Liver (tissue), 3 donors: ENCODE measurements around the gene EXOC6B.

Experiments used
- EGR1 ChIP-seq, 2 donors: IDR thresholded peaks; 2 replicates each; pipeline ENCODE4 v1.6.1; 2016 to 2018; ENCODE audit warnings: antibody characterized with exemption in 2 of 2, low read depth in 2 of 2
- FOXA1 ChIP-seq: IDR thresholded peaks from 2 replicates; pipeline ENCODE4 v1.6.1; 2016; ENCODE audit warnings: antibody characterized with exemption
- JUND ChIP-seq, 2 donors: IDR thresholded peaks; 2 replicates each; pipeline ENCODE4 v1.6.1; 2016; ENCODE audit warnings: antibody characterized with exemption in 2 of 2
- RAD21 ChIP-seq, 2 donors: IDR thresholded peaks; 2 replicates each; pipeline ENCODE4 v1.6.1; 2016; ENCODE audit warnings: antibody characterized with exemption in 2 of 2, mild to moderate bottlenecking in 2 of 2
- SP1 ChIP-seq: IDR thresholded peaks from 2 replicates; pipeline ENCODE4 v1.6.1; 2018; ENCODE audit warnings: antibody characterized with exemption, mild to moderate bottlenecking
- TAF1 ChIP-seq: conservative IDR thresholded peaks from 2 replicates; pipeline ENCODE4 v1.6.1; 2016; ENCODE audit warnings: antibody characterized with exemption, mild to moderate bottlenecking
- YY1 ChIP-seq: IDR thresholded peaks from 2 replicates; pipeline ENCODE4 v1.6.1; 2016; ENCODE audit warnings: antibody characterized with exemption, mild to moderate bottlenecking
- TF ChIP-seq, protein P1 (sequence below): fragments of 150-350 bp; IDR thresholded peaks from 2 replicates; pipeline ENCODE4 v1.5.1; 2017; ENCODE audit warnings: improper control_type of control experiment, low read depth, low read length; ENCODE audit not compliant: missing input control
- TF ChIP-seq, protein P2 (sequence below): IDR thresholded peaks from 2 replicates; pipeline ENCODE4 v1.6.1; 2016; ENCODE audit warnings: antibody characterized with exemption
- TF ChIP-seq, protein P3 (sequence below): IDR thresholded peaks from 2 replicates; pipeline ENCODE4 v1.6.1; 2016; ENCODE audit warnings: antibody characterized with exemption, mild to moderate bottlenecking
- TF ChIP-seq, protein P4 (sequence below): IDR thresholded peaks from 2 replicates; pipeline ENCODE4 v1.6.1; 2016; ENCODE audit warnings: antibody characterized with exemption
- TF ChIP-seq, protein P5 (sequence below): IDR thresholded peaks from 2 replicates; pipeline ENCODE4 v1.6.1; 2016; ENCODE audit warnings: antibody characterized with exemption
- donor health status: healthy.
- donor health status: healthy.

DNA sequence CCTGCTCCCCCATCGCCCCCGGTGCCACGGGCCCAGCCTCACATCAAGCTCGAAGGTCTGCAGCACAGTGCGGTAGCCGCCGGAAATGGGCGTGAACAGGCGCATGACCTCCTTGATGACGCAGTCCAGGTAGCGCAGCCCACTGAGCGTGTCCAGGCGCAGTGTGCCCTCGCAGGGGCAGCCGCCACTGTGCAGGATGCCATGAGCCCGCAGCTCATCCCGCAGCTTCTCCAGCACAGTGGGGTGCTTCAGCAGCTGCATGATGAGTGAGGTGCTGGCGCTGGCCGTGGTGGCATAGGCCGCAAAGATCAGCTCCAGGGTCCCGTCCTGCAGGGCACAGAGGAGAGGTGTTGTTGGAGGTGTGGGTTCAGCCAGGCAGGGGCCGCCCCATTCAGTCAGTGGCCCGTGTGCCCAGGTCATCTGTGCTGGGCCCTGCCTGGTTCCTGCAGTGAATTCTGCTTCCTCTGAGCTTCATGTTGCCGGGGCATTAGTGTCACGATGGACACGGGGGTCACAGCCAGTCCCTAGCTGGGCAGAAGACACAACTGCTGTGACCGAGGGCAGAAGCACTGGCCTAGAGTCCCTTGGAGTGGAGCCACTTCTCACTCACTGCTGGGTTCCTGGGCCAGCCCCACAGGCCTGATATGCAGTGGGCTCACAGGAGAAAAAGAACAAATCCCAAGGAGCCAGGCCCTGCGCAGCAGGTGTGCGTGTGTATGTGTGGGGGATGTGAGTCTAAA lies 692.7 kb downstream of the EXOC6B start:
- TF ChIP-seq SP1 (no peak), EGR1 (IDR thresholded peaks at IDR 0.05; ENCODE audit: low read depth in 2 of 2) (no peak), JUND (IDR thresholded peaks at IDR 0.05) (no peak), YY1 (no peak), FOXA1 (no peak), RAD21 (IDR thresholded peaks at IDR 0.05) (no peak), TAF1 (no peak)
- TF ChIP-seq, protein P1, sequence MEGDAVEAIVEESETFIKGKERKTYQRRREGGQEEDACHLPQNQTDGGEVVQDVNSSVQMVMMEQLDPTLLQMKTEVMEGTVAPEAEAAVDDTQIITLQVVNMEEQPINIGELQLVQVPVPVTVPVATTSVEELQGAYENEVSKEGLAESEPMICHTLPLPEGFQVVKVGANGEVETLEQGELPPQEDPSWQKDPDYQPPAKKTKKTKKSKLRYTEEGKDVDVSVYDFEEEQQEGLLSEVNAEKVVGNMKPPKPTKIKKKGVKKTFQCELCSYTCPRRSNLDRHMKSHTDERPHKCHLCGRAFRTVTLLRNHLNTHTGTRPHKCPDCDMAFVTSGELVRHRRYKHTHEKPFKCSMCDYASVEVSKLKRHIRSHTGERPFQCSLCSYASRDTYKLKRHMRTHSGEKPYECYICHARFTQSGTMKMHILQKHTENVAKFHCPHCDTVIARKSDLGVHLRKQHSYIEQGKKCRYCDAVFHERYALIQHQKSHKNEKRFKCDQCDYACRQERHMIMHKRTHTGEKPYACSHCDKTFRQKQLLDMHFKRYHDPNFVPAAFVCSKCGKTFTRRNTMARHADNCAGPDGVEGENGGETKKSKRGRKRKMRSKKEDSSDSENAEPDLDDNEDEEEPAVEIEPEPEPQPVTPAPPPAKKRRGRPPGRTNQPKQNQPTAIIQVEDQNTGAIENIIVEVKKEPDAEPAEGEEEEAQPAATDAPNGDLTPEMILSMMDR: no peak
- TF ChIP-seq, protein P2, sequence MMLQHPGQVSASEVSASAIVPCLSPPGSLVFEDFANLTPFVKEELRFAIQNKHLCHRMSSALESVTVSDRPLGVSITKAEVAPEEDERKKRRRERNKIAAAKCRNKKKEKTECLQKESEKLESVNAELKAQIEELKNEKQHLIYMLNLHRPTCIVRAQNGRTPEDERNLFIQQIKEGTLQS: no peak
- TF ChIP-seq, protein P3, sequence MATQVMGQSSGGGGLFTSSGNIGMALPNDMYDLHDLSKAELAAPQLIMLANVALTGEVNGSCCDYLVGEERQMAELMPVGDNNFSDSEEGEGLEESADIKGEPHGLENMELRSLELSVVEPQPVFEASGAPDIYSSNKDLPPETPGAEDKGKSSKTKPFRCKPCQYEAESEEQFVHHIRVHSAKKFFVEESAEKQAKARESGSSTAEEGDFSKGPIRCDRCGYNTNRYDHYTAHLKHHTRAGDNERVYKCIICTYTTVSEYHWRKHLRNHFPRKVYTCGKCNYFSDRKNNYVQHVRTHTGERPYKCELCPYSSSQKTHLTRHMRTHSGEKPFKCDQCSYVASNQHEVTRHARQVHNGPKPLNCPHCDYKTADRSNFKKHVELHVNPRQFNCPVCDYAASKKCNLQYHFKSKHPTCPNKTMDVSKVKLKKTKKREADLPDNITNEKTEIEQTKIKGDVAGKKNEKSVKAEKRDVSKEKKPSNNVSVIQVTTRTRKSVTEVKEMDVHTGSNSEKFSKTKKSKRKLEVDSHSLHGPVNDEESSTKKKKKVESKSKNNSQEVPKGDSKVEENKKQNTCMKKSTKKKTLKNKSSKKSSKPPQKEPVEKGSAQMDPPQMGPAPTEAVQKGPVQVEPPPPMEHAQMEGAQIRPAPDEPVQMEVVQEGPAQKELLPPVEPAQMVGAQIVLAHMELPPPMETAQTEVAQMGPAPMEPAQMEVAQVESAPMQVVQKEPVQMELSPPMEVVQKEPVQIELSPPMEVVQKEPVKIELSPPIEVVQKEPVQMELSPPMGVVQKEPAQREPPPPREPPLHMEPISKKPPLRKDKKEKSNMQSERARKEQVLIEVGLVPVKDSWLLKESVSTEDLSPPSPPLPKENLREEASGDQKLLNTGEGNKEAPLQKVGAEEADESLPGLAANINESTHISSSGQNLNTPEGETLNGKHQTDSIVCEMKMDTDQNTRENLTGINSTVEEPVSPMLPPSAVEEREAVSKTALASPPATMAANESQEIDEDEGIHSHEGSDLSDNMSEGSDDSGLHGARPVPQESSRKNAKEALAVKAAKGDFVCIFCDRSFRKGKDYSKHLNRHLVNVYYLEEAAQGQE: no peak
- TF ChIP-seq, protein P4, sequence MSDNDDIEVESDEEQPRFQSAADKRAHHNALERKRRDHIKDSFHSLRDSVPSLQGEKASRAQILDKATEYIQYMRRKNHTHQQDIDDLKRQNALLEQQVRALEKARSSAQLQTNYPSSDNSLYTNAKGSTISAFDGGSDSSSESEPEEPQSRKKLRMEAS: no peak
- TF ChIP-seq, protein P5, sequence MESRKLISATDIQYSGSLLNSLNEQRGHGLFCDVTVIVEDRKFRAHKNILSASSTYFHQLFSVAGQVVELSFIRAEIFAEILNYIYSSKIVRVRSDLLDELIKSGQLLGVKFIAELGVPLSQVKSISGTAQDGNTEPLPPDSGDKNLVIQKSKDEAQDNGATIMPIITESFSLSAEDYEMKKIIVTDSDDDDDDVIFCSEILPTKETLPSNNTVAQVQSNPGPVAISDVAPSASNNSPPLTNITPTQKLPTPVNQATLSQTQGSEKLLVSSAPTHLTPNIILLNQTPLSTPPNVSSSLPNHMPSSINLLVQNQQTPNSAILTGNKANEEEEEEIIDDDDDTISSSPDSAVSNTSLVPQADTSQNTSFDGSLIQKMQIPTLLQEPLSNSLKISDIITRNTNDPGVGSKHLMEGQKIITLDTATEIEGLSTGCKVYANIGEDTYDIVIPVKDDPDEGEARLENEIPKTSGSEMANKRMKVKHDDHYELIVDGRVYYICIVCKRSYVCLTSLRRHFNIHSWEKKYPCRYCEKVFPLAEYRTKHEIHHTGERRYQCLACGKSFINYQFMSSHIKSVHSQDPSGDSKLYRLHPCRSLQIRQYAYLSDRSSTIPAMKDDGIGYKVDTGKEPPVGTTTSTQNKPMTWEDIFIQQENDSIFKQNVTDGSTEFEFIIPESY: no peak
